ENCODE results near the gene QDPR. TPM values are rescaled to one million over a fixed set of nuclear protein-coding genes. Genes with fewer than 3 reads are reported as not detected.

Gene QDPR
- total RNA-seq = 16.6 and 50.3 TPM in 2 replicates

DNA sequence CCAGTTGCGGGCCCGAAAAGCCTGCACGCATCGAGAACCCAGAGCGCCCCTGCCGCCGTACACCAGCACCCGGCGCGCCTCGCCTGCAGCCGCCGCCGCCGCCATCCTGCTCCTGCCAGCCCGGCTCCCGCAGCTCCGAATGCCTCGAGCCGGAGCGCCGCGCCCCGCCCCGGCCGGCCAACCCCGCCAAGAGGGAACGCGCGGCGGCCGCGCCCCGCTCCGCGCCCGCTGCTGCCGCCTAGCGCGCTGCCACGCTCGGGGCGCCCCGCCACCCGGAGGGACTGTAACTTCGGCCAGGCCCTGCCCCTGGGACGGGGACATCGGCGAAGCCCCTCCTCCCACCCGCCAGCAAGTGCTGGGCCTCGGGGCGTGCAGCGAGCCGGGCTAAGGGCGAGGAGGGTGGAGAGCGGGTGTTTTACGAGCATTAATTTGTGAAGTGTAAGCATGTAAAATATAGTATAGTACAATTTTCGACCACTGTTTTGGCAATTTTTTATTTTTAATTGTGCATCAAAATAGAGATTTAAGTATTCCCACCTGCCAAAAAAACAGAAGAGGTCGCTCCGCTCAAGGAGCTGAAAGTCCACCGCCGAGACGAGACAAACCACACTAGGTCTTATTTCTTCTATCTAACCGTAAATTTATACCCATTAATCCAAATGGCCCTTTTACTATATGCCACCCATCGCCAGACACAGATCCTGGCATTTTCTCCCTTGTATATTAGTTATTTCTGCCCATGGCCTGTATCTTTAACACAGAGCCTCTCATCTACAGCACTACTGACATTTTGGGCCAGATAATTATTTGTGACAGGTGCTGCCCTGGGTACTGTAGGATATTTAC is at the start of gene QDPR:
Gene QDPR, minus strand, starts transcription at position 141 of the 846 bp plus-strand sequence. Its CDS starts 36 bp downstream, at position 105.

DNA sequence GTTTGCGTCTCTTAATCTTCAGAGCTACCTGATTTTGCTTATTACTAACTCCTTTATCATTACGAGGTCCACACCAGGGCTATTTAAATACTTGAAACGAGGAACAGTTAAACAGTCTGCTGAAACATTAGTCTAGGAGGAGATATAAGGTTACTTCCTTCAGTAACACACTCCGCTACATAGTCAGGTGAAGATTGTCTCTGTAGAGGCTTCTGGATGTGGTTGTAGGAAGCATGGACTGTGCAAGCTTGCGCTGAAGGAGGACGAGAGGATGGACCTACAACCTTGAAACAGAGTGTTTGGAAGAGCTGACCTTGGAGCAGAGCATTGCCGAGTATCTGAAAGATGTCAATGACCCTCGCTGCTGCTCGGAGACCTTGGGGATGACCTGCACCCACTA is 3.0 kb upstream of the QDPR start, which contains the start of gene CLRN2:
Gene CLRN2, plus strand, starts transcription at position 301 of the 400 bp plus-strand sequence. CDS start 102 bp downstream, outside the sequence.

Other genes starting within 250 kb of the QDPR start
- gene CLRN2, start 3.1 kb upstream of the QDPR start, total RNA-seq = not detected in 2 replicates
- 159 and 547 TPM in 2 replicates for gene LAP3, start 65.1 kb upstream of the QDPR start, total RNA-seq
- gene MED28, start 102.6 kb upstream of the QDPR start, total RNA-seq = 8.8 and 17.9 TPM in 2 replicates